HepG2 (cell line): ENCODE measurements around the gene CDX1. TPM values are rescaled to one million over a fixed set of nuclear protein-coding genes. Genes with fewer than 3 reads are reported as not detected.

Experiments
- AFF4 ChIP-seq: sonication (generic); formaldehyde crosslinking; IDR thresholded peaks from 2 replicates; pipeline ENCODE4 v1.4.0; 2020; ENCODE audit warnings: missing genetic modification reagents
- ATF7 ChIP-seq, 2 experiments: fragments of 450-650 bp in 1 of 2; sonication (generic) in 1 of 2; formaldehyde crosslinking in 1 of 2; IDR thresholded peaks; 2 replicates each; pipeline versions ENCODE4 v1.4.0 to v1.6.1; 2016 to 2020; ENCODE audit warnings: antibody characterized with exemption in 1 of 2, mild to moderate bottlenecking in 1 of 2, missing genetic modification reagents in 1 of 2
- ATM ChIP-seq: fragments of 450-650 bp; IDR thresholded peaks from 2 replicates; pipeline ENCODE4 v1.7.1; 2017; ENCODE audit warnings: mild to moderate bottlenecking, borderline replicate concordance
- CREBL2 ChIP-seq: sonication (generic); formaldehyde crosslinking; IDR thresholded peaks from 2 replicates; pipeline ENCODE4 v1.8.1; 2023; ENCODE audit warnings: missing genetic modification reagents, mild to moderate bottlenecking, borderline replicate concordance
- ETV6 ChIP-seq: sonication (generic); formaldehyde crosslinking; conservative IDR thresholded peaks from 2 replicates; pipeline ENCODE4 v1.4.0; 2020; ENCODE audit warnings: missing genetic modification reagents
- GTF2F1 ChIP-seq: fragments of 150-350 bp; IDR thresholded peaks from 2 replicates; pipeline ENCODE4 v1.6.1; 2014; ENCODE audit warnings: low read length
- HNRNPL ChIP-seq: fragments of 200-400 bp; formaldehyde crosslinking; IDR thresholded peaks from 2 replicates; pipeline ENCODE4 v1.6.1; 2017; ENCODE audit warnings: mild to moderate bottlenecking, low read depth, low read length
- KLF6 ChIP-seq: IDR thresholded peaks from 2 replicates; pipeline ENCODE4 v1.8.0; 2016; ENCODE audit warnings: missing biosample characterization, missing genetic modification reagents
- MBNL3 ChIP-seq: fragments of 250-450 bp; sonication (Bioruptor Pico); conservative IDR thresholded peaks from 2 replicates; pipeline ENCODE4 v1.8.0; 2022; ENCODE audit warnings: mild to moderate bottlenecking, inconsistent platforms
- PRDM10 ChIP-seq: sonication (generic); formaldehyde crosslinking; IDR thresholded peaks from 2 replicates; pipeline ENCODE4 v1.4.0; 2020; ENCODE audit warnings: low read depth, missing genetic modification reagents
- RBM22 ChIP-seq: fragments of 200-400 bp; formaldehyde crosslinking; optimal IDR thresholded peaks from 2 replicates; pipeline ENCODE3; 2017; ENCODE audit warnings: mild to moderate bottlenecking, low read length, moderate library complexity
- SMC3 ChIP-seq: IDR thresholded peaks from 2 replicates; pipeline ENCODE4 v1.6.1; 2011; ENCODE audit warnings: low read length, improper control_type of control experiment
- SNAPC5 ChIP-seq: sonication (generic); formaldehyde crosslinking; IDR thresholded peaks from 2 replicates; pipeline ENCODE4 v1.8.1; 2023; ENCODE audit warnings: mild to moderate bottlenecking, missing genetic modification reagents, borderline replicate concordance
- SP4 ChIP-seq: sonication (generic); formaldehyde crosslinking; IDR thresholded peaks from 2 replicates; pipeline ENCODE4 v1.8.1; 2023; ENCODE audit warnings: mild to moderate bottlenecking, missing genetic modification reagents
- SRSF1 ChIP-seq: fragments of 200-400 bp; formaldehyde crosslinking; optimal IDR thresholded peaks from 2 replicates; pipeline ENCODE3; 2017; ENCODE audit warnings: mild to moderate bottlenecking, low read depth, low read length, moderate library complexity
- SRY ChIP-seq: sonication (generic); formaldehyde crosslinking; IDR thresholded peaks from 2 replicates; pipeline ENCODE4 v1.8.0; 2022; ENCODE audit warnings: mild to moderate bottlenecking, missing genetic modification reagents
- ZFP1 ChIP-seq: IDR thresholded peaks from 2 replicates; pipeline ENCODE4 v1.6.1; 2016
- ZFP37 ChIP-seq: sonication (generic); formaldehyde crosslinking; IDR thresholded peaks from 2 replicates; pipeline ENCODE4 v1.4.0; 2020; ENCODE audit warnings: missing genetic modification reagents, borderline replicate concordance
- ZNF18 ChIP-seq: sonication (generic); formaldehyde crosslinking; IDR thresholded peaks from 2 replicates; pipeline ENCODE4 v1.8.0; 2022; ENCODE audit warnings: mild to moderate bottlenecking, missing genetic modification reagents; ENCODE audit not compliant: insufficient replicate concordance
- ZNF230 ChIP-seq: sonication (generic); formaldehyde crosslinking; IDR thresholded peaks from 2 replicates; pipeline ENCODE4 v1.4.0; 2020; ENCODE audit warnings: mild to moderate bottlenecking, missing genetic modification reagents
- ZNF724P ChIP-seq: sonication (generic); formaldehyde crosslinking; IDR thresholded peaks from 2 replicates; pipeline ENCODE4 v1.8.0; 2022; ENCODE audit warnings: missing genetic modification reagents, borderline replicate concordance
- polyA plus RNA-seq, 8 experiments: library from polyadenylated mRNA; depleted of rRNA in 3 of 8; stranded (reverse) in 7 of 8; unstranded in 1 of 8; fragments of >200 nt; fragmentation: Illumina TruSeq in 4 of 8; extraction: Trizol in 4 of 8; gene quantifications; 2 replicates each; pipeline versions ENCODE4 v1.2.1 to v1.2.3, GENCODE V29; 2011 to 2016; ENCODE audit warnings: low read depth in 4 of 8, missing spikeins in 1 of 8, mixed read lengths in 1 of 8; ENCODE audit not compliant: insufficient read depth in 1 of 8
- total RNA-seq, 5 experiments: library from RNA; depleted of rRNA; stranded (reverse); fragments of >200 nt; fragmentation: Illumina TruSeq; extraction: Trizol; gene quantifications; 2 replicates each; pipeline ENCODE4 v1.2.3, GENCODE V29; 2016; ENCODE audit warnings: low read depth in 1 of 5

The CDX1 gene
- total and polyA plus RNA-seq, 2 of the 13 experiments (the other 11 are each of a cell fraction or from before 2014, with no cell fraction given), result not detected

GRCh38 chr5:150142959-150143349, 23.6 kb upstream of the CDX1 start (continued):
- TF ChIP-seq AFF4 (no peak), SP4 (no peak), CREBL2 (no peak), GTF2F1 (no peak), SRY (CRISPR knock-in tag) (no peak), SRSF1 (no peak), ZNF724P (CRISPR knock-in tag) (no peak), MBNL3 (CRISPR knock-in tag) (no peak), SNAPC5 (CRISPR knock-in tag) (no peak), ATM (no peak), SMC3 (no peak), ZFP1 (CRISPR knock-in tag) (no peak), RBM22 (no peak), ETV6 (CRISPR knock-in tag) (no peak), KLF6 (CRISPR knock-in tag) (no peak), PRDM10 (CRISPR knock-in tag) (no peak), ZNF18 (CRISPR knock-in tag) (no peak), ATF7 (IDR thresholded peaks at IDR 0.05) (no peak), ATF7 (CRISPR knock-in tag; IDR thresholded peaks at IDR 0.05) (0 out of 2 replicates have a peak, but pooled peaks have one; percentile 4), ZNF230 (CRISPR knock-in tag) (no peak), ZFP37 (CRISPR knock-in tag) (no peak), HNRNPL (no peak)
